GM23338 (cell line): ENCODE data around the gene TAGAP. TPM values are rescaled to one million over a fixed set of nuclear protein-coding genes. Genes with fewer than 3 reads are reported as not detected.

ENCODE experiments used
- ATAC-seq: fragments of 200-7000 bp; cut with Tn5 transposase; 3 replicates; pipeline ENCODE4 v1.9.1; 2020
- DNase-seq: peaks from one replicate; pipeline ENCODE4 v3.0.0-alpha.2; 2015; ENCODE audit warnings: low spot score
- H2AFZ ChIP-seq: fragments of 200-600 bp; sonication (generic); 2 replicates; pipeline ENCODE4 v1.8.0; 2016; ENCODE audit warnings: antibody characterized with exemption, mild to moderate bottlenecking, moderate library complexity
- H3F3A ChIP-seq: fragments of 200-600 bp; sonication (generic); replicated peaks from 2 replicates; pipeline ENCODE4 v1.8.0; 2017; ENCODE audit warnings: antibody characterized with exemption, mixed run types, low read depth
- H3K27ac ChIP-seq: fragments of 200-600 bp; sonication (generic); 2 replicates; pipeline ENCODE4 v1.6.1; 2016; ENCODE audit warnings: low read depth
- H3K27me3 ChIP-seq: fragments of 200-600 bp; sonication (generic); 2 replicates; pipeline ENCODE4 v1.8.0; 2016; ENCODE audit warnings: mild to moderate bottlenecking, mixed run types, moderate library complexity; ENCODE audit not compliant: insufficient read depth
- H3K36me3 ChIP-seq: fragments of 200-600 bp; sonication (generic); 2 replicates; pipeline ENCODE4 v1.8.0; 2016; ENCODE audit warnings: mild to moderate bottlenecking; ENCODE audit not compliant: insufficient read depth
- H3K4me1 ChIP-seq: fragments of 200-600 bp; sonication (generic); 2 replicates; pipeline ENCODE4 v1.8.0; 2016; ENCODE audit warnings: mild to moderate bottlenecking, moderate library complexity; ENCODE audit not compliant: insufficient read depth
- H3K4me2 ChIP-seq: fragments of 200-600 bp; sonication (generic); 2 replicates; pipeline ENCODE4 v1.7.1; 2017; ENCODE audit warnings: mixed run types
- H3K4me3 ChIP-seq: fragments of 200-600 bp; sonication (generic); 2 replicates; pipeline ENCODE4 v1.6.1; 2016; ENCODE audit warnings: mixed run types
- H3K79me2 ChIP-seq: fragments of 200-600 bp; sonication (generic); replicated peaks from 2 replicates; pipeline ENCODE4 v1.8.0; 2017; ENCODE audit warnings: mild to moderate bottlenecking; ENCODE audit not compliant: insufficient read depth
- H3K9me2 ChIP-seq: fragments of 200-600 bp; sonication (generic); 2 replicates; pipeline ENCODE4 v1.8.0; 2017; ENCODE audit not compliant: insufficient read depth
- H4K20me1 ChIP-seq: fragments of 200-600 bp; sonication (generic); replicated peaks from 2 replicates; pipeline ENCODE4 v1.8.0; 2017; ENCODE audit warnings: mild to moderate bottlenecking; ENCODE audit not compliant: insufficient read depth
- H3K27ac Mint-ChIP-seq: 2 replicates; pipeline ENCODE4 v1.8.0; 2020; ENCODE audit warnings: inconsistent platforms, mild to moderate bottlenecking, moderate library complexity, mixed read lengths
- H3K27me3 Mint-ChIP-seq: 3 replicates; pipeline ENCODE4 v1.8.0; 2022; ENCODE audit warnings: low read depth, mild to moderate bottlenecking, moderate library complexity, mixed read lengths, inconsistent platforms; ENCODE audit not compliant: insufficient read depth, poor library complexity
- H3K36me3 Mint-ChIP-seq: 3 replicates; pipeline ENCODE4 v1.8.0; 2021; ENCODE audit warnings: low read depth, mild to moderate bottlenecking, inconsistent platforms, moderate library complexity, mixed read lengths
- H3K4me1 Mint-ChIP-seq: 3 replicates; pipeline ENCODE4 v1.8.0; 2020; ENCODE audit warnings: mild to moderate bottlenecking, inconsistent platforms, mixed read lengths
- H3K4me3 Mint-ChIP-seq: 3 replicates; pipeline ENCODE4 v1.8.0; 2021; ENCODE audit warnings: moderate library complexity, mild to moderate bottlenecking, inconsistent platforms, mixed read lengths
- H3K9me3 Mint-ChIP-seq: 3 replicates; pipeline ENCODE4 v1.8.0; 2020; ENCODE audit warnings: moderate library complexity, mild to moderate bottlenecking, inconsistent platforms, mixed read lengths
- CREB1 ChIP-seq: fragments of 250-450 bp; sonication (Bioruptor Pico); IDR thresholded peaks from 2 replicates; pipeline ENCODE4 v1.5.0; 2020; ENCODE audit warnings: low read depth, mild to moderate bottlenecking, moderate library complexity
- EZH2 ChIP-seq: fragments of 200-600 bp; sonication (generic); IDR thresholded peaks from one replicate; pipeline ENCODE4 v1.8.0; 2017; ENCODE audit warnings: antibody characterized with exemption, mild to moderate bottlenecking, low read depth; ENCODE audit not compliant: unreplicated experiment
- EZH2phosphoT487 ChIP-seq: fragments of 200-600 bp; sonication (generic); IDR thresholded peaks from one replicate; pipeline ENCODE4 v1.8.1; 2018; ENCODE audit warnings: antibody characterized with exemption; ENCODE audit not compliant: unreplicated experiment
- JUNB ChIP-seq: IDR thresholded peaks from one replicate; pipeline ENCODE4 v1.6.1; 2016; ENCODE audit warnings: antibody characterized with exemption; ENCODE audit not compliant: unreplicated experiment
- NANOG ChIP-seq: IDR thresholded peaks from 2 replicates; pipeline ENCODE4 v1.6.1; 2016; ENCODE audit warnings: antibody characterized with exemption, borderline replicate concordance
- POLR2AphosphoS5 ChIP-seq: IDR thresholded peaks from 2 replicates; pipeline ENCODE4 v1.6.1; 2016; ENCODE audit warnings: antibody characterized with exemption, low read depth
- STAT1 ChIP-seq: IDR thresholded peaks from one replicate; pipeline ENCODE4 v1.6.1; 2016; ENCODE audit warnings: antibody characterized with exemption; ENCODE audit not compliant: unreplicated experiment
- ZNF114 ChIP-seq: fragments of 250-450 bp; sonication (Bioruptor Pico); IDR thresholded peaks from 2 replicates; pipeline ENCODE4 v1.5.0; 2020; ENCODE audit warnings: mild to moderate bottlenecking, moderate library complexity
- ZNF331 ChIP-seq: fragments of 250-450 bp; sonication (Bioruptor Pico); IDR thresholded peaks from 2 replicates; pipeline ENCODE4 v1.5.0; 2020; ENCODE audit warnings: low read depth, mild to moderate bottlenecking, moderate library complexity
- polyA plus RNA-seq: library from polyadenylated mRNA; unstranded; fragments of >200 nt; fragmentation: Nextera tagmentation; extraction: Ambion mirVana; gene quantifications from 2 replicates; pipeline ENCODE4 v1.2.1, GENCODE V29; 2016
- total RNA-seq: library from RNA; depleted of rRNA; stranded (reverse); fragments of >200 nt; shearing (Covaris generic); gene quantifications from 2 replicates; pipeline ENCODE4 v1.2.3, GENCODE V29; 2014
- TF ChIP-seq, protein P1 (sequence below), 2 experiments: fragments of 200-600 bp in 1 of 2; sonication (generic) in 1 of 2; conservative IDR thresholded peaks; 2 replicates each; pipeline versions ENCODE4 v1.5.1 to v1.6.1; 2016 to 2017; ENCODE audit warnings: antibody characterized with exemption in 2 of 2, low read depth in 2 of 2, mild to moderate bottlenecking in 2 of 2, moderate library complexity in 1 of 2
- TF ChIP-seq, protein P2 (sequence below): IDR thresholded peaks from 2 replicates; pipeline ENCODE4 v1.6.1; 2016; ENCODE audit warnings: antibody characterized with exemption
- TF ChIP-seq, protein P3 (sequence below): IDR thresholded peaks from one replicate; pipeline ENCODE4 v1.6.1; 2018; ENCODE audit warnings: antibody characterized with exemption; ENCODE audit not compliant: unreplicated experiment

Gene TAGAP
- total and polyA plus RNA-seq, 2 experiments from 2014 or later, result not detected

DNA sequence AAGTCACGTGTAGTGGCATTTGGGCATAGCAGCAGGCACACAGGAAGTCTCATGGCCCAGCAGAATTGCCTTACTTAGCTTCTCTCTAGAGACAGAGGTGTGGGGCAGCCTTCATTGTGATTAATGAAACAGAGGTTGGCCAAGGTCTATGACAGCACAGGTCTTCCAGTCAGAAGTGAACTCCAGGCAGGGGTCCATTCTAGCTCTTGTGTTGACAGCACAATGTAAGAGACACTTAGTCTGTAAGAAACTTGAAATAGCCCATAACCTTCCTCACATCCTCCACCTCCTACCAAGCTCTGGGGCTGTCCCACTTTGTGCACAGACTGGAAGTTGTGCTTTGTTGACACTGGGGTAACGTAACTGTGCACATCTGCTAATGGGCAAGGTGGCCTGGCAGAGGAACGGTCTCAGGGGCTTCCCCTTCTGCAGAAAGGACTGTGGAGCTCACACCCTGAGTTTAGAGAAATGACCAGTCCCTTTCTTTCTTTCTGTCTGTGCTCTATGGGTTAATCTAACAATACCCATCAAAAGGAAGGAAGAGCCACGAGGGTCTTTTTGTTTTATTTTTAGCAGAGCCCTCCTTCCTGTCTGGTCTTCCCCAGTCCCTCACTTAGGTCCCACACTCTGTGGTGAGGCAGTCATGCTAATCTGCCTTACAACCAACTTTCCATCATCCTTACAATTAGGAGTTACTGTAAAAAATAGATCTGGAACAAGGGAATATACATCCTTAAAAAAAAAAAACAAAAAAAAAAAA lies 35.6 kb upstream of the TAGAP start:
- H3K27me3 Mint-ChIP-seq, result no peaks in the 10 kb centered on the region
- no peak overlapping the region for H3K27ac Mint-ChIP-seq
- no peaks in the 10 kb centered on the region; the same call in 1 of the 2 replicates for H3K4me1 ChIP-seq
- H3K79me2 ChIP-seq, result no peaks in the 10 kb centered on the region
- H3K4me1 Mint-ChIP-seq, result peaks cover 5% of the 10 kb centered on the region; the same call in 2 of the 3 replicates
- no peaks in the 10 kb centered on the region for H3K9me2 ChIP-seq
- H3K27ac ChIP-seq, result no peak overlapping the region
- H4K20me1 ChIP-seq, result no peaks in the 10 kb centered on the region
- no peaks in the 10 kb centered on the region for H3K9me3 Mint-ChIP-seq
- ATAC-seq, result no peak
- no peaks in the 10 kb centered on the region for H3K36me3 Mint-ChIP-seq
- H3F3A ChIP-seq, result no peaks in the 10 kb centered on the region
- no peak overlapping the region for H3K4me3 ChIP-seq
- H3K36me3 ChIP-seq, result no peaks in the 10 kb centered on the region
- no peak overlapping the region for H2AFZ ChIP-seq
- H3K4me2 ChIP-seq, result no peak overlapping the region
- H3K4me3 Mint-ChIP-seq, result no peak overlapping the region
- DNase-seq, result no peak
- H3K27me3 ChIP-seq, result no peaks in the 10 kb centered on the region
- TF ChIP-seq, protein P1, sequence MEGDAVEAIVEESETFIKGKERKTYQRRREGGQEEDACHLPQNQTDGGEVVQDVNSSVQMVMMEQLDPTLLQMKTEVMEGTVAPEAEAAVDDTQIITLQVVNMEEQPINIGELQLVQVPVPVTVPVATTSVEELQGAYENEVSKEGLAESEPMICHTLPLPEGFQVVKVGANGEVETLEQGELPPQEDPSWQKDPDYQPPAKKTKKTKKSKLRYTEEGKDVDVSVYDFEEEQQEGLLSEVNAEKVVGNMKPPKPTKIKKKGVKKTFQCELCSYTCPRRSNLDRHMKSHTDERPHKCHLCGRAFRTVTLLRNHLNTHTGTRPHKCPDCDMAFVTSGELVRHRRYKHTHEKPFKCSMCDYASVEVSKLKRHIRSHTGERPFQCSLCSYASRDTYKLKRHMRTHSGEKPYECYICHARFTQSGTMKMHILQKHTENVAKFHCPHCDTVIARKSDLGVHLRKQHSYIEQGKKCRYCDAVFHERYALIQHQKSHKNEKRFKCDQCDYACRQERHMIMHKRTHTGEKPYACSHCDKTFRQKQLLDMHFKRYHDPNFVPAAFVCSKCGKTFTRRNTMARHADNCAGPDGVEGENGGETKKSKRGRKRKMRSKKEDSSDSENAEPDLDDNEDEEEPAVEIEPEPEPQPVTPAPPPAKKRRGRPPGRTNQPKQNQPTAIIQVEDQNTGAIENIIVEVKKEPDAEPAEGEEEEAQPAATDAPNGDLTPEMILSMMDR (conservative IDR thresholded peaks at IDR 0.05; ENCODE audit: low read depth in 2 of 2), result no peak
- TF ChIP-seq CREB1 (CRISPR knock-in tag) (no peak), ZNF114 (CRISPR knock-in tag) (no peak)

DNA sequence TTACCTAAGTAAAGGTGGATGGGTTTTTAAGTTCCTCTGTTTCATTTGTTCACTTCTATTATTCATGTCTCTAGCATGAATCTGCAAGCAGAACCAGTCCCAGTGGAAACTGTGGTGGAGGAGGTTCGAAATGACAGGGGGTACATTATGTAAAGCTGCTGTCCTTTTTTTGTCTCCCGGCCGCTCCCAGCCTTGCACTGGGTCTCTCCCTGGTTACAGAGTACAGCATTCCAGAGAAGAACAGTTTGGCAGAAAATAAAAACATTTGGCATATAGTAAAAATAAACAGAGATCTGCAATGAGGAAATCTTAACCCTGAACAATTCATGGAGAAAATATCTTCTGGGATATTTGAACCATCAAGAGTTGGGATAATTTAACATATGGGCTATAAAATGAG lies 34.6 kb upstream of the TAGAP start:
- ATAC-seq, result no peak
- H3K27ac ChIP-seq, result no peak overlapping the region
- TF ChIP-seq, protein P2, sequence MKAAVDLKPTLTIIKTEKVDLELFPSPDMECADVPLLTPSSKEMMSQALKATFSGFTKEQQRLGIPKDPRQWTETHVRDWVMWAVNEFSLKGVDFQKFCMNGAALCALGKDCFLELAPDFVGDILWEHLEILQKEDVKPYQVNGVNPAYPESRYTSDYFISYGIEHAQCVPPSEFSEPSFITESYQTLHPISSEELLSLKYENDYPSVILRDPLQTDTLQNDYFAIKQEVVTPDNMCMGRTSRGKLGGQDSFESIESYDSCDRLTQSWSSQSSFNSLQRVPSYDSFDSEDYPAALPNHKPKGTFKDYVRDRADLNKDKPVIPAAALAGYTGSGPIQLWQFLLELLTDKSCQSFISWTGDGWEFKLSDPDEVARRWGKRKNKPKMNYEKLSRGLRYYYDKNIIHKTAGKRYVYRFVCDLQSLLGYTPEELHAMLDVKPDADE, result no peak
- TF ChIP-seq POLR2AphosphoS5 (no peak), STAT1 (no peak), EZH2 (no peak), ZNF331 (CRISPR knock-in tag) (no peak), ZNF114 (CRISPR knock-in tag) (no peak), EZH2phosphoT487 (no peak), CREB1 (CRISPR knock-in tag) (no peak), JUNB (no peak), NANOG (no peak)
- TF ChIP-seq, protein P3, sequence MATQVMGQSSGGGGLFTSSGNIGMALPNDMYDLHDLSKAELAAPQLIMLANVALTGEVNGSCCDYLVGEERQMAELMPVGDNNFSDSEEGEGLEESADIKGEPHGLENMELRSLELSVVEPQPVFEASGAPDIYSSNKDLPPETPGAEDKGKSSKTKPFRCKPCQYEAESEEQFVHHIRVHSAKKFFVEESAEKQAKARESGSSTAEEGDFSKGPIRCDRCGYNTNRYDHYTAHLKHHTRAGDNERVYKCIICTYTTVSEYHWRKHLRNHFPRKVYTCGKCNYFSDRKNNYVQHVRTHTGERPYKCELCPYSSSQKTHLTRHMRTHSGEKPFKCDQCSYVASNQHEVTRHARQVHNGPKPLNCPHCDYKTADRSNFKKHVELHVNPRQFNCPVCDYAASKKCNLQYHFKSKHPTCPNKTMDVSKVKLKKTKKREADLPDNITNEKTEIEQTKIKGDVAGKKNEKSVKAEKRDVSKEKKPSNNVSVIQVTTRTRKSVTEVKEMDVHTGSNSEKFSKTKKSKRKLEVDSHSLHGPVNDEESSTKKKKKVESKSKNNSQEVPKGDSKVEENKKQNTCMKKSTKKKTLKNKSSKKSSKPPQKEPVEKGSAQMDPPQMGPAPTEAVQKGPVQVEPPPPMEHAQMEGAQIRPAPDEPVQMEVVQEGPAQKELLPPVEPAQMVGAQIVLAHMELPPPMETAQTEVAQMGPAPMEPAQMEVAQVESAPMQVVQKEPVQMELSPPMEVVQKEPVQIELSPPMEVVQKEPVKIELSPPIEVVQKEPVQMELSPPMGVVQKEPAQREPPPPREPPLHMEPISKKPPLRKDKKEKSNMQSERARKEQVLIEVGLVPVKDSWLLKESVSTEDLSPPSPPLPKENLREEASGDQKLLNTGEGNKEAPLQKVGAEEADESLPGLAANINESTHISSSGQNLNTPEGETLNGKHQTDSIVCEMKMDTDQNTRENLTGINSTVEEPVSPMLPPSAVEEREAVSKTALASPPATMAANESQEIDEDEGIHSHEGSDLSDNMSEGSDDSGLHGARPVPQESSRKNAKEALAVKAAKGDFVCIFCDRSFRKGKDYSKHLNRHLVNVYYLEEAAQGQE, result no peak
- TF ChIP-seq, protein P1 (conservative IDR thresholded peaks at IDR 0.05; ENCODE audit: low read depth in 2 of 2), result no peak

More for the DNA sequence above, 34.6 kb upstream of the TAGAP start:
- no peak overlapping the region for H2AFZ ChIP-seq
- H3K27ac Mint-ChIP-seq, result no peak overlapping the region
- H3K27me3 Mint-ChIP-seq, result no peaks in the 10 kb centered on the region
- peaks cover 5% of the 10 kb centered on the region; the same call in 2 of the 3 replicates for H3K4me1 Mint-ChIP-seq
- no peaks in the 10 kb centered on the region; the same call in 1 of the 2 replicates for H3K4me1 ChIP-seq
- no peaks in the 10 kb centered on the region for H3K27me3 ChIP-seq
- H3K36me3 ChIP-seq, result no peaks in the 10 kb centered on the region
- H4K20me1 ChIP-seq, result no peaks in the 10 kb centered on the region
- no peaks in the 10 kb centered on the region for H3K79me2 ChIP-seq
- no peak for DNase-seq
- H3K4me2 ChIP-seq, result no peak overlapping the region
- H3K4me3 Mint-ChIP-seq, result no peak overlapping the region
- no peak overlapping the region for H3K4me3 ChIP-seq
- no peaks in the 10 kb centered on the region for H3F3A ChIP-seq
- H3K36me3 Mint-ChIP-seq, result no peaks in the 10 kb centered on the region
- H3K9me2 ChIP-seq, result no peaks in the 10 kb centered on the region
- H3K9me3 Mint-ChIP-seq, result no peaks in the 10 kb centered on the region
